HG03025 (cell line): ENCODE data around the gene TCERG1L.
"Not testable (repeated sequence)": the region's sequence is repeated elsewhere in the genome, so short reads cannot be mapped to it uniquely, and the experiment has no call there.

ENCODE experiments used
- ATAC-seq: cut with Tn5 transposase; IDR thresholded peaks from one replicate; pipeline ENCODE4 v1.9.1; 2021; ENCODE audit warnings: mild to moderate bottlenecking, moderate library complexity; ENCODE audit not compliant: unreplicated experiment, low FRiP score

TCERG1L gene

GRCh38 chr10:131080571-131080970, 230.9 kb downstream of the TCERG1L start:
- ATAC-seq = no peak

DNA sequence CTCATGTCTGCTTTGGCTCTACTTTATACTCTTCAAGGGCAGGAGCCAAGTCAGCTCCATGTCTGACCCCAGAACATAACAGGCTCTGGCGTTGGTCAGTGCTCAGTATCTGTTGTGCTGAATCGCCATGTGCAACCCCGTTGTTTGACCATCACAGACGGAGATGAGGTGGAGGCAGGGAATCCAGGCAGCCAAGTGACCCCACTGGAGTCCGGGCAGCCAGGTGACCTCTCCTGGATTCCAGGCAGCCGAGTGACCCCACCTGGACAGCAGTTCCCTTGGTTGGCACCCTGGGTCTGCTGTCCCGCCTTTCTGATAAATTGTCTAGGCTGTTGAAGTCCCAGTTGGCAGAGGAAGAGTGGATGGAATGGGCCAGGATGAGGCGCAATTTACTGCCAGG, 232.2 kb downstream of the TCERG1L start:
- ATAC-seq = no peak

GRCh38 chr10:131078882-131079280, 232.6 kb downstream of the TCERG1L start:
- not testable (repeated sequence) for ATAC-seq

- ATAC-seq = no peak
Observed at GRCh38 chr10:131078131-131078881, 233.2 kb downstream of the TCERG1L start.

DNA sequence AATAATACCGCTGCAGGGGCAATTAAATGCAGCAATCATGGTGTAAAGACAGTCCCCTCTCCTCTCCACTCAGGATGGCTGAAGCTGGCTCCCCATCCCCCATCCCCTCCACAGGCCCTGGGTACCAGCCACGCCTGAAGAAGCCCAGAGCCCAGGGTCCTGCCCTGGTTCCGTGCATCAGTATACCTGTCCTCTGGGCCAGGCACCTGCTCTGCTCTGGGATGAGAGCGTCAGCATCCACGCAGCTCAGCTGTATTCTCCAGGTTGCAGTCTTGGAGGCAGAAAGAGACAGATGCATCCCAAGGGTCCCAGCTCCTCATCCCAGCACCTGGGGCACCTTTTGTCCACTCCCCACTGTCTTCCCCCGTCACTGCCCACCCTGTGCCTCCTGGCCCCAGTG, 233.8 kb downstream of the TCERG1L start:
- no peak for ATAC-seq

GRCh38 chr10:131077031-131077430, 234.5 kb downstream of the TCERG1L start:
- no peak for ATAC-seq

DNA sequence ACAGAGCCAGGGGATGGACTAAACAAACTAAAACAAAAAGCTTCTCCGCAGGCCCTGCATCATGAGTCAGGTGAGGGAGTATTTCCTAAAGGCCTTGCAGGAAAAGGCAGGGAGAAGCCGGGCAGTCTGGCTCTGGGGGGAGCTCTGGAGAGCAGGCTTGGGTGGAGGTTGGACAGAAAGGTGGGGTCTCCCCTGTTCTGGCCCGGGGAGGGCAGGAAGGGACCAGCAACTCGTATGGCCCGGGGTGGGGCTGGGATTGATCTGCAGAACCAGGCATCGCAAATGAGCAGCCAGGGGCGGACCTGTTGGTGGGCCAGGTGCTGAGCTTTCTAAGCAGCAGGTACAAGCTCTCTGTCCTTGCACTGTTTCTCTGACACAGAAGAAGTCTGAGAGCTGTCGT, 235.2 kb downstream of the TCERG1L start:
- no peak for ATAC-seq

- no peak for ATAC-seq
Observed at GRCh38 chr10:131075218-131075770, 236.2 kb downstream of the TCERG1L start.

GRCh38 chr10:131074682-131075081, 236.8 kb downstream of the TCERG1L start:
- no peak for ATAC-seq

DNA sequence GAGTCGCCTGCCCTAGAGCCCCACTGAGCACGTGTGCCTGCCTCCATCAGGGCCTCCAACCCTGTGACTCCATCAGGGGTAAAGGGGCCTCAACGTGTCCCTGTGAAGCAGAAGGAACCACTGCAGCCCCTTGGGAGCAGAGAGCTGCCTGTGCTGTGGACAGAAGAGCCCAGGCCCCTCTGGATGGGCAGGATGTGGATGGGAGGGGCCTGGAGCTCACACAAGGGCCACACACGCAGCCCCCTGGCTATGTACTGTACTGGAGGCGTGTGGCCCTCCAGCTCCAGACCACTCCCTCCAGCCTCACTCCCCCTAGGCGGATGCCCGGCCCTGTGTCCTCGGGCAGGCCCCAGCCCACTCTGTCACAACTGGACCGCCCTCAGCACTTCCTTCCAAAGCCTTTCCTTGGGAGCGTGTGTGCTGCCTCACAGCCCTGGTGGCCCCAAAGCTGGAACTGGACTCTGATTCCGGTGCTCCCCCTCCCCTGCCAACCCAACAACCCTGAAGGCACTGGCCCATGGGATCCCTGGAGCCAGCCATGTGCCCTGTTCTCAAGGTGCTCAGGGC, 238.0 kb downstream of the TCERG1L start:
- no peak for ATAC-seq

GRCh38 chr10:131072651-131073468, 238.7 kb downstream of the TCERG1L start:
- no peak for ATAC-seq

DNA sequence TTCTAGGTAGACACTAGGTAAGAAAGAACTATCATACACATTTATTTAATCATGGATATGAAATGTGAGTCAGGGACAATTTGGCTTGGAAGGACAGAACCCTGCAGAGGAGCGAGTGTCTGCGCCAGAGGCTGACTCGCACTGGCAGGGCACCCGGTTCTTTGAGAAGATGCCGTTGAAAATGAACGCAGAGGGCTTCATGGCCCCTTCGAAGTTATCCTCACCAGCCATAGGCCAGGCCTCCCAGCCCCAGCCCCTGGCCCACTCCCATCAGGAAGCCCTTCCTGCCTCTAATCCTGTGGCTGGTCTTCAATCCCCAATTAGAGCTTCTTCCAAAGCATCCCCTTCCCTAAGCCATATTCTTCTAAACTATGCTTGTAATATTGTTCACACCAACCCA, 239.8 kb downstream of the TCERG1L start:
- ATAC-seq = no peak

DNA sequence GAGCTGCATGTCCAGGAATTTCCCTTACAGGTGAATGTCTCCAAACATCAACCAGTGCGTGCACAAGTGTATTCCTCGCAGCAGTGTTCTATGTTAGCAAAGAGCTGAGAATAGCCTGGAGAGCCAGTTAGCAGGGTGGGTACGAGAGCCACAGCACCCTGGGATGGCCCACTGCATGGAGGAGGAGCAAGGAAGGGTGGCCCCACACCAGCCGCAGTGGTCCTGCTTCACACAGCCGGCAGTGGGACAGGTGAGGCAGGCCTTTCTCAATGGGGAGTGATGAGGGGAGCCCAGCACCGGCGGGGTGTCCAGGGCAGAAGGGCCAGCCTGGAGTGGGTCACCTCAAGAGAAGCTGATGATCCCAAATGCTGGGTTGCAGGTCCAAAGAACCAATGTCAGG, 240.7 kb downstream of the TCERG1L start:
- no peak for ATAC-seq

GRCh38 chr10:131068760-131069159, 242.8 kb downstream of the TCERG1L start:
- ATAC-seq = no peak

GRCh38 chr10:131068311-131068710, 243.2 kb downstream of the TCERG1L start:
- no peak for ATAC-seq

DNA sequence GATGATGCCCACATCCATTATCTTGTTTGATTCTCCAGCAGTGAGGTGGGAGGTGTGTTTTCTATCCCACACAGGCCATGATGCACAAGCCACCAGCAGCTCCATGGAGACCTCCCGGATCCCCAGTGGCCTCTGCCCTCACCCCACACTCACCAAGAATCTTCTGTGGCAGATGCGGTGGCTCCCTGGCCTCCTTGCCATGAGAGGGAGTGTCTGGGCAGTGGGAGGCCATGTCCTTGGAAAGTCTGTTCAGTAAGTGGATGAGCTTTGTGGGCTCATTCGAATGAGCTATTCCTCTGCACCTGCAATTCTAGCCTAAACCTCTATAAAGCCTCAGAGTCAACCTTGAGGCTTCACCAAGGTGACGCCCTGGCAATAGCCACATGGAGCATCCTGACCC, 243.8 kb downstream of the TCERG1L start:
- no peak for ATAC-seq

- ATAC-seq = no peak
Observed at GRCh38 chr10:131065673-131066305, 245.7 kb downstream of the TCERG1L start.

- ATAC-seq = no peak
Observed at GRCh38 chr10:131063311-131063710, 248.2 kb downstream of the TCERG1L start.

GRCh38 chr10:131062621-131063260, 248.8 kb downstream of the TCERG1L start:
- no peak for ATAC-seq

DNA sequence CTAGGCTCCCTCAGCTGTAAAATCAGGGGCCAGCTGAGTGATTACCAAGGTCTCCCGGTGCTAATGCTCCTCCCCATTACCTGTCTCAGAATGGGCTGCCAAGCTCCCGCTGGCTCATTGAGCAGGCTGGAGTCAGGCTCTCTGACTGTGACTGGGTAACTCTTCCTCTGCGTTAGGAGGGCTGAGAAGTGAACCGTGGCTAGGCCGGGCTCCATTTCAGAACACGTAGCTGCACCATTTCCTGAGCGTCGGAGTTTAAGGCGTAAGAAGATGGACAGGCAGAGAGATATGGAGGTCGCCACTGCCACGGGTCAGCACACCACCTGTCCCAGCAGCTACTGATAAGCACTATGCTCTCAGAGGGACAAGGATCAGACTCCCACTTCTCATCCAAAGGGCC, 250.3 kb downstream of the TCERG1L start:
- no peak for ATAC-seq
